DND-41 (cell line): Measurements from ENCODE around the gene SLC36A3.

ENCODE experiments used
- ATAC-seq: fragments of 200-7000 bp; cut with Tn5 transposase; 3 replicates; pipeline ENCODE4 v1.9.1; 2021; ENCODE audit warnings: low read depth; ENCODE audit not compliant: insufficient read depth
- DNase-seq: peaks from one replicate; pipeline ENCODE4 v3.0.0-alpha.2; 2020
- H2AFZ ChIP-seq: 2 replicates; pipeline ENCODE4 v1.6.0; 2012; ENCODE audit warnings: low read depth, low read length
- H3K27ac ChIP-seq: 2 replicates; pipeline ENCODE4 v1.5.1; 2012; ENCODE audit warnings: low read length, inconsistent platforms
- H3K27me3 ChIP-seq: fragments of 200-600 bp; sonication (generic); 2 replicates; pipeline ENCODE4 v1.6.0; 2012; ENCODE audit warnings: low read length, mild to moderate bottlenecking, inconsistent platforms; ENCODE audit not compliant: insufficient read depth, poor library complexity
- H3K36me3 ChIP-seq: 2 replicates; pipeline ENCODE4 v1.5.1; 2012; ENCODE audit warnings: low read length, inconsistent platforms; ENCODE audit not compliant: insufficient read depth
- H3K4me1 ChIP-seq: 2 replicates; pipeline ENCODE4 v1.5.1; 2012; ENCODE audit warnings: mild to moderate bottlenecking, low read length; ENCODE audit not compliant: insufficient read depth
- H3K4me2 ChIP-seq: 2 replicates; pipeline ENCODE4 v1.6.0; 2012; ENCODE audit warnings: mild to moderate bottlenecking, moderate library complexity, low read length, inconsistent platforms; ENCODE audit not compliant: insufficient read depth
- H3K4me3 ChIP-seq, 2 experiments: fragments of 200-600 bp in 1 of 2; shearing (Covaris generic) in 1 of 2; 2 replicates each; pipeline ENCODE4 v1.5.1; 2012 to 2016; ENCODE audit warnings: inconsistent platforms in 2 of 2, low read length in 2 of 2, mild to moderate bottlenecking in 2 of 2, low read depth in 1 of 2, moderate library complexity in 1 of 2
- H3K79me2 ChIP-seq: 2 replicates; pipeline ENCODE4 v1.6.0; 2012; ENCODE audit warnings: low read length, inconsistent platforms; ENCODE audit not compliant: insufficient read depth
- H3K9ac ChIP-seq: 2 replicates; pipeline ENCODE4 v1.6.0; 2012; ENCODE audit warnings: low read depth, mild to moderate bottlenecking, inconsistent platforms, low read length, moderate library complexity
- H3K9me3 ChIP-seq: 2 replicates; pipeline ENCODE4 v1.5.1; 2012; ENCODE audit warnings: low read length, moderate library complexity, mild to moderate bottlenecking, inconsistent platforms; ENCODE audit not compliant: insufficient read depth, severe bottlenecking
- H4K20me1 ChIP-seq: 2 replicates; pipeline ENCODE4 v1.6.0; 2012; ENCODE audit warnings: low read length; ENCODE audit not compliant: insufficient read depth
- CTCF ChIP-seq: IDR thresholded peaks from 2 replicates; pipeline ENCODE4 v1.5.1; 2012; ENCODE audit warnings: borderline replicate concordance, low read length, moderate library complexity, mild to moderate bottlenecking; ENCODE audit not compliant: poor library complexity, severe bottlenecking; ENCODE audit errors: extremely low read depth
- EZH2 ChIP-seq: IDR thresholded peaks from 3 replicates; pipeline ENCODE4 v1.6.1; 2012; ENCODE audit warnings: borderline replicate concordance, low read depth, mild to moderate bottlenecking, moderate library complexity, low read length, inconsistent platforms; ENCODE audit not compliant: severe bottlenecking

The SLC36A3 gene

GRCh38 chr5:151340004-151340403 lies 36.4 kb upstream of the SLC36A3 start:
- no peak for TF ChIP-seq EZH2
- TF ChIP-seq CTCF = no peak
- no peak for ATAC-seq
- Histone ChIP-seq H3K4me1 (no peaks in the 10 kb centered on the region), H3K36me3 (no peaks in the 10 kb centered on the region), H3K79me2 (no peaks in the 10 kb centered on the region), H4K20me1 (no peaks in the 10 kb centered on the region), H3K27me3 (peaks cover 29% of the 10 kb centered on the region), H3K9ac (no peak overlapping the region), H2AFZ (no peak overlapping the region), H3K4me3 (no peak overlapping the region), H3K9me3 (no peaks in the 10 kb centered on the region), H3K27ac (no peak overlapping the region), H3K4me2 (no peak overlapping the region)
- DNase-seq = no peak

- no peak for ATAC-seq
- Histone ChIP-seq H3K27me3 (peaks cover 18% of the 10 kb centered on the region), H3K4me3 (no peak overlapping the region), H3K4me1 (no peaks in the 10 kb centered on the region), H3K9me3 (no peaks in the 10 kb centered on the region), H3K4me2 (no peak overlapping the region), H3K79me2 (no peaks in the 10 kb centered on the region), H3K9ac (no peak overlapping the region), H4K20me1 (no peaks in the 10 kb centered on the region), H2AFZ (no peak overlapping the region), H3K27ac (no peak overlapping the region), H3K36me3 (no peaks in the 10 kb centered on the region)
- no peak for DNase-seq
- no peak for TF ChIP-seq CTCF
- no peak for TF ChIP-seq EZH2
Measured at GRCh38 chr5:151338734-151339133, 35.2 kb upstream of the SLC36A3 start.

GRCh38 chr5:151332857-151333256 lies 29.3 kb upstream of the SLC36A3 start:
- no peak for ATAC-seq
- no peak overlapping the region for H3K4me2 ChIP-seq
- H4K20me1 ChIP-seq = no peaks in the 10 kb centered on the region
- no peaks in the 10 kb centered on the region for H3K4me1 ChIP-seq
- no peaks in the 10 kb centered on the region for H3K79me2 ChIP-seq
- no peaks in the 10 kb centered on the region for H3K27me3 ChIP-seq
- H2AFZ ChIP-seq = no peak overlapping the region
- TF ChIP-seq EZH2 = no peak
- no peak for TF ChIP-seq CTCF
- no peak overlapping the region for H3K9ac ChIP-seq
- no peak overlapping the region for H3K27ac ChIP-seq
- H3K4me3 ChIP-seq = no peak overlapping the region
- no peaks in the 10 kb centered on the region for H3K36me3 ChIP-seq
- no peak for DNase-seq
- no peaks in the 10 kb centered on the region for H3K9me3 ChIP-seq

- TF ChIP-seq CTCF = no peak
- no peak for TF ChIP-seq EZH2
- Histone ChIP-seq H3K27me3 (no peaks in the 10 kb centered on the region), H3K4me2 (no peak overlapping the region), H3K9ac (no peak overlapping the region), H3K4me1 (no peaks in the 10 kb centered on the region), H3K27ac (no peak overlapping the region), H2AFZ (no peak overlapping the region), H3K4me3 (no peak overlapping the region), H4K20me1 (no peaks in the 10 kb centered on the region), H3K9me3 (no peaks in the 10 kb centered on the region), H3K79me2 (no peaks in the 10 kb centered on the region), H3K36me3 (no peaks in the 10 kb centered on the region)
- DNase-seq = no peak
- 0 out of 3 replicates have a peak, but pooled peaks have one; percentile 14 for ATAC-seq
Measured at GRCh38 chr5:151328734-151329133, 25.2 kb upstream of the SLC36A3 start.
